WTC11 (cell line): ENCODE results near the gene GTPBP1.

ENCODE experiments used
- ATF2 ChIP-seq: sonication (generic); formaldehyde crosslinking; IDR thresholded peaks from 2 replicates; pipeline ENCODE4 v1.8.1; 2022; ENCODE audit warnings: low read depth, missing genetic modification reagents, borderline replicate concordance
- ATF3 ChIP-seq: sonication (generic); formaldehyde crosslinking; conservative IDR thresholded peaks from 2 replicates; pipeline ENCODE4 v1.8.1; 2022; ENCODE audit warnings: mild to moderate bottlenecking, missing genetic modification reagents
- CREB1 ChIP-seq: sonication (generic); formaldehyde crosslinking; IDR thresholded peaks from 2 replicates; pipeline ENCODE4 v1.8.0; 2023; ENCODE audit warnings: mild to moderate bottlenecking, missing genetic modification reagents
- CTCF ChIP-seq: fragments of 200-600 bp; IDR thresholded peaks from 2 replicates; pipeline ENCODE4 v1.8.0; 2022; ENCODE audit warnings: antibody characterized with exemption
- HMGA2 ChIP-seq: fragments of 250-450 bp; sonication (Bioruptor Pico); IDR thresholded peaks from 2 replicates; pipeline ENCODE4 v1.4.0; 2021; ENCODE audit warnings: mild to moderate bottlenecking, moderate library complexity
- MLX ChIP-seq: sonication (generic); formaldehyde crosslinking; IDR thresholded peaks from 2 replicates; pipeline ENCODE4 v1.8.1; 2023; ENCODE audit warnings: mild to moderate bottlenecking, missing genetic modification reagents, moderate library complexity
- MYBL2 ChIP-seq: sonication (generic); formaldehyde crosslinking; IDR thresholded peaks from 2 replicates; pipeline ENCODE4 v1.8.1; 2023; ENCODE audit warnings: mild to moderate bottlenecking, moderate library complexity, missing genetic modification reagents
- NFE2L1 ChIP-seq: sonication (generic); formaldehyde crosslinking; IDR thresholded peaks from 2 replicates; pipeline ENCODE4 v1.8.1; 2023; ENCODE audit warnings: missing genetic modification reagents
- RELA ChIP-seq: sonication (generic); formaldehyde crosslinking; IDR thresholded peaks from 2 replicates; pipeline ENCODE4 v1.8.1; 2022; ENCODE audit warnings: missing genetic modification reagents, mild to moderate bottlenecking, borderline replicate concordance
- SP1 ChIP-seq: sonication (generic); formaldehyde crosslinking; conservative IDR thresholded peaks from 2 replicates; pipeline ENCODE4 v1.8.1; 2022; ENCODE audit warnings: missing genetic modification reagents
- TCF7 ChIP-seq: sonication (generic); formaldehyde crosslinking; IDR thresholded peaks from 2 replicates; pipeline ENCODE4 v1.8.0; 2022; ENCODE audit warnings: mild to moderate bottlenecking, low read depth, missing genetic modification reagents, moderate library complexity
- ZBTB21 ChIP-seq: sonication (generic); formaldehyde crosslinking; IDR thresholded peaks from 2 replicates; pipeline ENCODE4 v1.8.1; 2023; ENCODE audit warnings: mild to moderate bottlenecking, missing genetic modification reagents, borderline replicate concordance
- ZNF232 ChIP-seq: sonication (generic); formaldehyde crosslinking; IDR thresholded peaks from 2 replicates; pipeline ENCODE4 v1.8.0; 2022; ENCODE audit warnings: mild to moderate bottlenecking, missing genetic modification reagents

- TF ChIP-seq SP1 (CRISPR knock-in tag) (no peak), ATF2 (no peak), ZNF232 (CRISPR knock-in tag) (no peak), MLX (no peak), CTCF (no peak), CREB1 (CRISPR knock-in tag) (no peak), NFE2L1 (CRISPR knock-in tag) (no peak), HMGA2 (no peak), ATF3 (CRISPR knock-in tag) (no peak), ZBTB21 (CRISPR knock-in tag) (no peak), RELA (CRISPR knock-in tag) (no peak), TCF7 (CRISPR knock-in tag) (no peak), MYBL2 (CRISPR knock-in tag) (no peak)
Observed at GRCh38 chr22:38720350-38720749, 14.6 kb downstream of the GTPBP1 start.
